Astrocyte (in vitro differentiated cells and primary cell): ENCODE data around the gene AFF3.

Experiments used
- CTCF ChIP-seq: IDR thresholded peaks from 2 replicates; pipeline ENCODE4 v1.5.1; 2011; ENCODE audit warnings: low read depth, mild to moderate bottlenecking, inconsistent platforms, low read length, moderate library complexity; ENCODE audit not compliant: insufficient read depth
- EZH2 ChIP-seq: IDR thresholded peaks from 2 replicates; pipeline ENCODE4 v1.6.1; 2012; ENCODE audit warnings: mild to moderate bottlenecking, low read length, inconsistent platforms; ENCODE audit not compliant: insufficient read depth

- TF ChIP-seq CTCF (no peak), EZH2 (no peak)
Measured at GRCh38 chr2:99715956-99716355, 426.4 kb downstream of the AFF3 start.
